AG10803 (cell line): ENCODE results near the gene GSTA5.
"Not testable (repeated sequence)": the region's sequence is repeated elsewhere in the genome, so short reads cannot be mapped to it uniquely, and the experiment has no call there.

ENCODE experiments used
- DNase-seq: peaks from one replicate; pipeline ENCODE4 v3.0.0; 2010; ENCODE audit warnings: low read depth
- H3K4me3 ChIP-seq: 2 replicates; pipeline ENCODE4 v1.5.1; 2011; ENCODE audit warnings: mild to moderate bottlenecking, low read length, control low read depth
- CTCF ChIP-seq: conservative IDR thresholded peaks from 2 replicates; pipeline ENCODE4 v1.5.1; 2011; ENCODE audit warnings: mild to moderate bottlenecking, low read length, control low read depth, inconsistent platforms

The GSTA5 gene

GRCh38 chr6:52786249-52786956, 54.2 kb downstream of the GSTA5 start:
- DNase-seq: no peak

GRCh38 chr6:52782696-52783274, 57.8 kb downstream of the GSTA5 start:
- DNase-seq, H3K4me3 ChIP-seq: not testable (repeated sequence)

More at GRCh38 chr6:52786249-52786956, 54.2 kb downstream of the GSTA5 start:
- TF ChIP-seq CTCF: no peak
- H3K4me3 ChIP-seq: no peak overlapping the region

- DNase-seq, H3K4me3 ChIP-seq: not testable (repeated sequence)
Measured at GRCh38 chr6:52782209-52782608, 58.4 kb downstream of the GSTA5 start.
